Stimulated activated CD8-positive, alpha-beta memory T cell treated with anti-CD3 and anti-CD28 coated beads, Interleukin-4, amount 100 ng/mL, for 1 hour (primary cell): ENCODE results near the gene RFK.

ENCODE experiments used
- DNase-seq, 2 donors: peaks; one replicate each; pipeline ENCODE4 v3.0.0-alpha.2; 2020; ENCODE audit warnings: low read depth in 2 of 2, low spot score in 1 of 2

RFK gene

GRCh38 chr9:76412638-76413037, 18.4 kb upstream of the RFK start:
- no peak for DNase-seq

DNA sequence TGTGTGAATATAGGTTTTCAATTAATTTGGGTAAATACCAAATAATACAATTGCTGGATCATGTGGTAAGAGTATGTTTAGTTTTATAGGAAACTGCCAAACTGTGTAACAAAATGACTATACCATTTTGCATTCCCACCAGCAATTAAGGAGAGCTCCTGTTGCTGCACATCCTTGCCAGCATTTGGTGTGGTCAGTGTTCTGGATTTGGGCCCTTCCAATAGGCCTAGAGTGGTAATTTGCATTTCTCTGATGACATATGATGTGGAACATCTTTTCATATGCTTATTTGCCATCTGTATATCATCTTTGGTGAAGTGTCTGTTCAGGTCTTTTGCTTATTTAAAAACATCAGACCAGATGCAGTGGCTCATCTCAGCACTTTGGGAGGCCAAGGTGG, 11.6 kb upstream of the RFK start:
- no peak for DNase-seq

GRCh38 chr9:76405340-76405739, 11.1 kb upstream of the RFK start:
- DNase-seq: no peak

GRCh38 chr9:76404401-76404800, 10.2 kb upstream of the RFK start:
- no peak for DNase-seq

- DNase-seq: no peak
Measured at GRCh38 chr9:76403352-76403751, 9.1 kb upstream of the RFK start.

- DNase-seq: no peak
Measured at GRCh38 chr9:76401580-76402354, 7.5 kb upstream of the RFK start.

GRCh38 chr9:76401176-76401575, 7.0 kb upstream of the RFK start:
- no peak for DNase-seq

GRCh38 chr9:76400534-76401096, 6.4 kb upstream of the RFK start:
- DNase-seq: no peak

GRCh38 chr9:76399856-76400255, 5.6 kb upstream of the RFK start:
- DNase-seq: no peak

GRCh38 chr9:76396597-76396996, 2.4 kb upstream of the RFK start:
- no peak for DNase-seq

- no peak for DNase-seq
Measured at GRCh38 chr9:76396144-76396543, 1.9 kb upstream of the RFK start.

DNA sequence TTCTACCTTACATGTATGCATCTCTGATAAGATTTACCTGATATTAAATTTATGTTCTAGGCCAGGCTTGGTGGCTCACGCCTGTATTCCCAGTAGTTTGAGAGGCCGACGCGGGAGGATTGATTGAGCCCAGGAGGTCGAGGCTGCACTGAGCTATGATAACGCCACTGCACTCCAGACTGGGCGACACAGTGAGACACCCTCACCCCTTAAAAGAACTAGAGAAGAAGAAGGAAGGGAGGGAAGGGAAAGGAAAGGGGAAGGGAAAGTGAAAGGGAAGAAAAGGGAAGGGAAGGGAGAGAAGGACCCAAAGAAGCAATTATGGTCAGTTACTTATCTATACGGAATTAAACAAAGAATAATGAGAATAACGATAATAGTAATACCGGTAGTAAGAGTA, 1.2 kb upstream of the RFK start:
- DNase-seq: no peak

GRCh38 chr9:76394960-76395252, 680 bp upstream of the RFK start:
- DNase-seq: peak in 1 of 2 donors; percentile 32

GRCh38 chr9:76390656-76391055, 3.6 kb downstream of the RFK start:
- DNase-seq: no peak

DNA sequence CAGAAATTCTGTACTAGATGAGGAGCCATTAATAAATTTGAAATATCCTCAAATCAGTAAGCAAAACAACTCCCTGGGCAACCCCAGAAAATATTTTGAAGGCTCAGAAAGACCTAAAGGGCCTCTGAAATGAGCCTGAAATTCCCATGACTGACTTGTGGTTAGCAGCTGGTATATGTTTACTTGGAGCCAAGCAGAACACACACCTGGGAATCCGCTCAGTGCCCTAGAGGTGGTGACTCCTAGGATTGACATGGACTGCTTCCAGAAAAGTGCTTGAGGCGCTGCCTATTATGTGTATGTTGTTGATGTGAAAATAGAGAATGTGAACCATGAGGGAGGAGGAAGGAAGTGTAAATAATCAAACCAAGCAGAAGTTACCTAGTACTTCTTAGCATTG, 14.7 kb downstream of the RFK start:
- no peak for DNase-seq

- no peak for DNase-seq
Measured at GRCh38 chr9:76378367-76379073, 15.7 kb downstream of the RFK start.

GRCh38 chr9:76377791-76378190, 16.4 kb downstream of the RFK start:
- DNase-seq: no peak

DNA sequence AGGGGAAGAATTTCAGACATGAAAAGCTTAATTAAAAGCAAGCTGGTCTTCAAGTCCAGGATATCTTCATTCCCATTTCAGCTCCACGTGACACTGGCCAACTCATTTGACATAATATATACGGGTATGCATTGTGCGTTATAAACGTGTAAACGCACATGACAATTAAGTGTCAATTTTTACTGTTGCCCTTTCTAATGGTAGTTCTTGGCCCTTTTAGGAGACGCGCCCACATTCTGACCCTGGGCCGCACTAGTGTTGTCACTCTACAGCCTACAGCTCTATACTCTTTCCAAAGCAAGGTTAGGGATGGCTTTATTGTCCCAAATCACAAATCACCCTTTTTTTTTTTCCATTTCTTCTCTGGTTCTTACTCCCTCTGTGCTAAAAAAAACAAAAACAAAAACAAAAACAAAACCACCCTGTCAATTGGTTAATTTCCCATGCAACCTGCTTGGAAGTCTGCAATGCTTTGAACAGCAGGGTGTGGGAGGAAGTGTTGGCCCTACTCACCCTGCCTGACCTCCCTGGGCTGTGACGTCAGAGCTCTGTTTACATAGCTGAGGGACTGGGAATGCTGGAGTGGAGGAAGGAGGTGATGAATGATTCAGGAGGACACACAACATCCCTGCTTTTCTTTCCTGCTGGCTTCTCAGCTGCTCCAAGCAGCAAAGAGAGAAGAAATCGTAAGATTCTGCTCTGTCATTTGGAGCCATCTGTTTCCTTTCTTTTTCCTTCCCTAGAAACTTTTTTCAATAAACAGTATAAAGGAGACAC, 19.3 kb downstream of the RFK start:
- DNase-seq: no peak

DNA sequence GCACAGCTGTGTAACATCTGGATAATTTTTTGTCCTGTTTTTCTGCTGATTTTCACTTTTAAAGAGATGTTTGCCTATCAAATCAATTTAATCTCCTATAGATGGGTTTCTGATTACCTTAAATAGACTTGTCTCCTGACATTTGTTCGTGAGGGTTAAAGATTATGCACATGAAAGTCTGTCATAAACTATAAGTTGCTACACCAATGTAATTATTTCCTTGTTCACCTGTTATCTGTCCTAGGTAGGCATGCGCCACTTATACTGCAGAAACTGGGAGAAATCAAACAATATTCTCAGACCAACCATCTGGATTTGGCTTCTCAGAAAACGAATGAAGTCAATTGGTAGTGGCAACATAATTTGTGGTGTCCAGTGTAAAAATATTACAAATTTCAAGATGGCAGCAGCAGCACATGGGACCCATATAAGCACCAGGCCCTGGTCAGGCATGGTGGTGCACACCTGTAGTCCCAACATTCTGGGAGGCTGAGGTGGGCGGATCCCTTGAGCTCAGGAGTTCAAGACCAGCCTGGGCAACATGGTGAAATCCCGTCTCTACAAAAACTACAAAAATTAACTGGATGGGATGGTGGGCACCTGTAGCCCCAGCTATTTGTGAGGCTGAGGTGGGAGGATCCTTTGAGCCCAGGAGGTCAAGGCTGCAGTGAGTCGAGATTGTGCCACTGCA, 20.3 kb downstream of the RFK start:
- no peak for DNase-seq

DNA sequence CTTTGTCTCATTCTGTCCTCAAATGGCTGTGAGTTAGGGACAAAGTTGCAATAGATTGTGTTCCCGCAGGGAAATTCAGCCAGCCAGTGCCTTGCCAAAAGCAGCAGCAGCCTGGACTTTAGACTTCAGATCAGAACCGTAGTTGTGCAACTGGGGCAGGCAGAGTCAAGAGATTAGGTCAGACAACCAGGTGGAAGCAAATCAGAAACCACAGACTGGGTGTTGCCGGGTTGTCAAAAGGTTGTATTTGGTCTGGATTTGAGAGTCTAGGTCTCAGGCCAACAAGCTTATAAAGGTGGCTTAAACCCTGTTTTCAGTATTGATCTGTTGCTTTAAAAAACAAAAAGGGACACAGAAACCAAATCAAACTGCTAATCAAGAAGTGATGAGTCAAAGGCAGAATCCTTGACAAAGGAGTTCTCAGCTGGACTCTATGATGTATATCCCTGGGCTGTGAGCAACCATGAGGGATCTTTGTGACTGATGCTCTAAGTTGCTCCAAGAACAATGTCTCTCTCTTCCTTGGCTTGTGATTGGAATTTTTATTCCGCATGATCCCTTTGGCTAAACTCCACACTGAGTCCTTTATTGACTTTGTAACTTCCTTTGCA, 20.9 kb downstream of the RFK start:
- DNase-seq: no peak

- no peak for DNase-seq
Measured at GRCh38 chr9:76372336-76372735, 21.9 kb downstream of the RFK start.
